ENCODE results near the gene CMKLR1.

The CMKLR1 gene

GRCh38 chr12:108271951-108272872 lies 66.9 kb downstream of the CMKLR1 start:
- TF ChIP-seq CTCF (conservative IDR thresholded peaks at IDR 0.05; ENCODE audit: low read depth), result no peak
- ChIA-PET CTCF (no interaction called here), POLR2A (ENCODE audit: low non-redundant PET) (no interaction called here)
- DNase-seq (ENCODE audit: low spot score), result no peak
- H3K27ac ChIP-seq, result no peak overlapping the region

- ChIA-PET POLR2A (ENCODE audit: low non-redundant PET) (no interaction called here), CTCF (interaction anchor here (0.6 kb wide), 1 partner anchor 113 kb away, joined by 3 read pairs; no protein-coding TSS in a partner anchor)
- no peak for DNase-seq (ENCODE audit: low spot score)
- no peak for TF ChIP-seq CTCF (conservative IDR thresholded peaks at IDR 0.05; ENCODE audit: low read depth)
- no peak overlapping the region for H3K27ac ChIP-seq
Measured at GRCh38 chr12:108270849-108271143, 68.3 kb downstream of the CMKLR1 start.

- CTCF ChIA-PET, result interaction anchor here (0.6 to 0.7 kb wide), 2 partner anchors 113 to 309 kb away, joined by 3 to 6 read pairs; no protein-coding TSS in a partner anchor
Measured at GRCh38 chr12:108270035-108270848, 68.9 kb downstream of the CMKLR1 start.

GRCh38 chr12:108269224-108269623 lies 69.9 kb downstream of the CMKLR1 start:
- TF ChIP-seq CTCF (conservative IDR thresholded peaks at IDR 0.05; ENCODE audit: low read depth), result no peak
- CTCF ChIA-PET, result no interaction called here
- no peak for DNase-seq (ENCODE audit: low spot score)
- POLR2A ChIA-PET (ENCODE audit: low non-redundant PET), result no interaction called here
- no peak overlapping the region for H3K27ac ChIP-seq

More at GRCh38 chr12:108270035-108270848, 68.9 kb downstream of the CMKLR1 start:
- no peak for TF ChIP-seq CTCF (conservative IDR thresholded peaks at IDR 0.05; ENCODE audit: low read depth)
- POLR2A ChIA-PET (ENCODE audit: low non-redundant PET), result no interaction called here
- DNase-seq (ENCODE audit: low spot score), result peak; percentile 13
- no peak overlapping the region for H3K27ac ChIP-seq

- no peak for DNase-seq (ENCODE audit: low spot score)
Measured at GRCh38 chr12:108268397-108268796, 70.7 kb downstream of the CMKLR1 start.

More at GRCh38 chr12:108268397-108268796, 70.7 kb downstream of the CMKLR1 start:
- TF ChIP-seq CTCF (conservative IDR thresholded peaks at IDR 0.05; ENCODE audit: low read depth), result no peak
- H3K27ac ChIP-seq, result no peak overlapping the region
- CTCF ChIA-PET, result no interaction called here
- POLR2A ChIA-PET (ENCODE audit: low non-redundant PET), result no interaction called here
